HG02571 (cell line): Measurements from ENCODE around the gene FGD5.

Experiments used
- ATAC-seq: cut with Tn5 transposase; IDR thresholded peaks from one replicate; pipeline ENCODE4 v1.9.1; 2021; ENCODE audit warnings: mild to moderate bottlenecking, moderate library complexity; ENCODE audit not compliant: unreplicated experiment

FGD5 gene

GRCh38 chr3:14823910-14824629 lies 5.3 kb downstream of the FGD5 start:
- no peak for ATAC-seq

- ATAC-seq, result no peak
Measured at GRCh38 chr3:14824646-14825045, 5.9 kb downstream of the FGD5 start.

- no peak for ATAC-seq
Measured at GRCh38 chr3:14826069-14826468, 7.3 kb downstream of the FGD5 start.

DNA sequence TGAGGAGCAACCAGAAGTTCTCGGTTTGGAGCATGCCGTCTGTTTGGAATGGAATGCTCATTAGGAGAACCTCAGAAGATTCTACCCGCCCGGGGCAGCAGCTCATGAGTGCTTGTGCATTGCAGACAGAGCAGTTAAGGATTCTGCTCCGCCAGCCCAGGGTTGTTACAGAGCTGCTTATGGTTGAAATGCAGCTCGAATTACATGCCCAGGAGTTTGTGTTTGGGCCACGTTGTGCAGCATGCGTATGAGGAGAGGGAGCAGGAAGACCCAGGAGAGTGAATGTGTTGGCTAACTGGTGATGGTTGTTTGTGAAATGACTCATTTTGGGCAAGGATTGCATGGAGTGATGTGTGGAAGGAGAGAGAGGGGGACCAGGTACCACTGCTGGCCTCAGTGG lies 9.0 kb downstream of the FGD5 start:
- ATAC-seq, result no peak

GRCh38 chr3:14829811-14830210 lies 11.0 kb downstream of the FGD5 start:
- no peak for ATAC-seq

DNA sequence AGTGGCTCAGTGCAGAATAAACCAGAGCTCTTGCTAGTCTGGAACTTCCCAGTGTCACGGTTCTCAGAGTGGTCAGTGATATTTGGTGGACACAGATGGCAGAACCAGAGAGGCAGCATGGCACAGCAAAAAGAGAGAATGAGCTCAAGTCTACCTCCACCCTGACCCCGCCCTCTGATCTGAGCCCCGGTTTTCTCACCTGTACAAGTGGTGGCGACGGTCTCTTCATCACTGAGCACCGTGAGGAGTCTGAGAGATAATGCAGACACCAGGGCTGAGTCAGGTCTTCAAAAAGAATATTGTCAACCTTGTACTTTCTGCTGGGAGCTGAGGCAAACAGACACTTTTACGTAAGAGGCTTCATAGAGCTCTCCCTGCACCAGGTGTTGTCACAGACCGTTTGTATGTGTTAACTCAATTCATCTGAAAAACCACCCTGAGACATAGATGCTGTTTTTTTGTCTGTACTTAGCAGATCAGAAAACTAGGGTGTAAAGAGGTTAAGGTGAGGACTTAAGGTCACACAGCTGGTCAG lies 13.2 kb downstream of the FGD5 start:
- ATAC-seq, result no peak

- no peak for ATAC-seq
Measured at GRCh38 chr3:14832975-14833722, 14.4 kb downstream of the FGD5 start.

DNA sequence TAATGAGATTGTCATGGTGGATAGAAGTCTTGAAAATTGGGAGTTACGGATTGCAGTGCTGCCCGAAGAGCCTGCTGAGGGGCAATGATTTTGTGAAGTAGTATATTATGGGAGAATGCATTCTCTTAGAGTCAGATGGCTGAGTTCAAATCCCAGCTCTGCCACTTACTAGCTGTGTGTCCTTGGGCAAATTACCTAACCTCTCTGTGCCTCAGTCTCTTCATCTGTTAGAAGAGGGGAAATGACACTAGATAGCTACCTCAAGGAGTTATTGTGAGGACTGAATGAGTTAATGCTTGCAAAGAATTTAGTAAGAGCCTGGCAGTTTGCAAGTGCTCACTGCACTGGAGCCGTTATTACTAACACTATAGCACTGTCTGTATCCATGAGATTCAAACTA lies 15.4 kb downstream of the FGD5 start:
- no peak for ATAC-seq

DNA sequence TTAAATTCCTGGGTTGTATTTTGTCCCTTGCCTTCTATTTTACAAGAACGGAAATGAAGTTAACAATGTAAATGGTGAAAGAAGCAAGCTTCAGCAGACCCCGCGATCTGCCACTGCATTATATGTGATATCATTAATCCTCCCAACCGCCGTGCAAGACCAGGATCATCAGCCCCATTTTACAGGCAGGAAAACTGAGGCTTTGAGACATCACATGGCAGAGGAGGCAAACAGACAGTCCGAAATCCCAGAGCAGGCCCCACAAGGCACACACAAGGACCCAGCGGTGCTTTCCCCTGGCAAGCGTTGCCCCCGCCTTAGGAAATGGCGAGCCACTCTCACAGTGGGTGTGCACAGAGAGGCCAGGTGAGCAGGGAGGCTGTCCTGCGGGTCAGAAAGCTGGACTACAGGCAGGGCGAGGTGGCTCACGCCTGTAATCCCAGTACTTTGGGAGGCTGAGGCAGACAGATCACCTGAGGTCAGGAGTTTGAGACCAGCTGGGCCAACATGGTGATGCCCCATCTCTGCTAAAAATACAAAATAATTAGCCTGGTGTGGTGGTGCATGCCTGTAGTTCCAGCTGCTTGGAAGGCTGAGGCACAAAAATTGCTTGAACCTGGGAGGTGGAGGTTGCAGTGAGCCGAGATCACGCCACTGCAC lies 16.2 kb downstream of the FGD5 start:
- ATAC-seq, result no peak

- no peak for ATAC-seq
Measured at GRCh38 chr3:14836049-14836468, 17.3 kb downstream of the FGD5 start.

- ATAC-seq, result no peak
Measured at GRCh38 chr3:14837186-14837877, 18.6 kb downstream of the FGD5 start.

DNA sequence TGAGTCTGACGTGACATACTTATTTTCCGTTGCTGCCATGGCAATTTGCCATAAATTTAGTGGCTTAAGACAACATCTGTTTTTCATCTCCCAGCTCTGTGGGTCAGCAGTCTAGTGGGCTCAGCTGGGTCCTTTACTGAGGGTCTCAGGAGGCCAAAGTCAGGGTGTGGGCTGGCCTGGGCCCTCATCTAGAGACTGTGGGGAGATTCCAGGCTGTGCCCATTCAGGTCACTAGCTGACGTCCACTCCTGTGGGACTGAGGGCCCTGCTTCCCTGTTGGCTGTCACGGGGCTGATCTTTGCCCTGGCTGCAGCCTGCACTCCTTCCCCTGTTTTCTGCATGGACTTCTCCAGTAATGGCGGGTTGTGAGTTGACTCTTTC lies 19.1 kb downstream of the FGD5 start:
- ATAC-seq, result no peak

- ATAC-seq, result no peak
Measured at GRCh38 chr3:14839236-14839635, 20.5 kb downstream of the FGD5 start.

GRCh38 chr3:14841836-14842235 lies 23.1 kb downstream of the FGD5 start:
- no peak for ATAC-seq

DNA sequence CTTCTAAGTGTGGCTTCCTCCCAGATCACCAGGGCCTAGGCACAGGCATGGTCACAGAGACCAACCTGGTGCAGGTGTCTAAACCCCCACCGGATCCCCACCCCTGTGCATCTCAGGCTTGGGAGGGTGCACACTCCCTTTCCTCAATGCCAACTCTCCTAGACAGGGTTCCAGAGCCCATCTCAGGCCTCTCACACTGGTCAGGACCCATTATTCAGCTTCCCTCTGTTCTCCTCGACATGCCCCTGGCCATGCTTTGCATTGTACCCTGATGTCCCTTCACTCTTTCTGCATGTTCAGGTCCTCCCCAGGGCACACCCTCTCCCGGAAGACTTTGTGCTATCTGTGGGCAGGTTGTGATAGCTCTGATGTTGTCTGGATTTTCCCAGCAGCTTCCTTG lies 23.5 kb downstream of the FGD5 start:
- no peak for ATAC-seq

DNA sequence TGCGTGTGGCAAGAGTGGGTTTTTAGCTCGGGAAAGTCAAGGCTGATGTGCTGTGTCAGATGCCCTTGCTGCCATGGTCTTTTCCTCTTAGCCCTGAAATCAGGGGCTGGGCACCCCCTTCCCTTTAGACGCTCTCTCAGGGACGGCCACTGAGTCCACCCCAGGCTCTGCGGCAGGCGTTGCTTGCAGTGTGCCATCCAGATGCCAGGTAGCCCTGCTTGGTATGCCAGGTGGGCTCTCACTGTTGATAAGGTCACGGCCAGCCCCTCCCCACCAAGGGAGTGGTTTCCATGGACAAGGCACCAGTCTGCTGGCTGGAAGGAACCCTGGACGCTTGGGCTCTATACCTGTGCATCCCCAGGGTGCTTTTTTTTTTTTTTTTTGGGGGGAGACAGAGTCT lies 24.6 kb downstream of the FGD5 start:
- ATAC-seq, result no peak

DNA sequence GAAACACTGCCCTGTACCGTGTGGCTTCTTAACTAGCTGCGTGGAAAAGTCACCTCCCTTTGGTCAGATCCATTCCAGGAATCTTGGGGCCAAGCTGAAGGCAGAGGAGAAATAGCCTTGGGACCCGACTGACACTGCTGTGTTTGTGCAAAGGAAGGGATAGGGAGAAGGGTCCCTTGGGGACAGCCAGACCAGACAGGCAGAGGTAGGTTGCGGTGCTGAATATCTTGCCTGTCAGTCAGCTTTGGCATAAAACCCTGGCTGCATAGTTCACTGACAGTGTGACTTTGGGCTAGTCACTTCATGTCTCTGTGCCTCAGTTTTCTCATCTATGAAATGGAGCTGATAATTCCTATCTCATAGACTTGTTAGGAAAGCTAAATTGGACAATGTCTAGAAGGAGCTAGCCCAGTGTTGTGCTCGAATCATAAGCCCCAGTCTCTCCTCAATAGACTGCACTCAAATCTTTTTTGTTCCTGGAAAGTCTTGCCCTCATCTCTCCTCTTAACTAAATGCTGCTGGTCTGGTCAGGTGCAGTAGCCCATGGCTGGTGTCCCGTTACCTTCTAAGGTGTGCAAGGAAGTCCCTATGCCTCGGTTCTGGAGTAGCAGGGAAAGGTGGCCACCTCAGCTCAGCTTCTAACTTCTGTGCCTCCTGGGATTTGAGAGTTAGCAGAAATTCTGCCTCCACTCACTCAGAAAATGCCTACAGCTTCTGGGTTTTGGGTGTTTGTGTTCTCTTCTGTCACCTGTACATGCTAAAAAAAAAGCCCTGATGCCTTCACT lies 25.8 kb downstream of the FGD5 start:
- ATAC-seq, result no peak

- no peak for ATAC-seq
Measured at GRCh38 chr3:14845180-14845579, 26.4 kb downstream of the FGD5 start.

DNA sequence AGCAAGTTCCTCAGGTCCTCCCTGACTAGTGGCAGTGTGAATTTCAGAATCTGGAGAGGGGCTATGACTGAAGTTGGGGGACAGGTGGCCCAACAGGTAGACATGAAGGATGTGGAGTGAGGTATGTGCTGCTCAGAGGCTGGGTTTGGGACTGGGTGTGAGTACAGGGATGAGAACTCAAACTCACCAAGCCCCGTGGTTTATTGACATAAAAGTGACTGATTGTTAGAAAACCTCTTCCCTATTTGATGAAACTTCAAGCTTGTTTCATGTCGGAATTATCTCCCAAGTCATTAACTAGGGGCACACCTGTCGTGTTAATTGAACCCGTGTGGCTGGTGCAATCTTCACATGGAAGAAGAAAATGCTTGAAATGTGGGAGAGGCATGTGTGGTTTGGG lies 27.1 kb downstream of the FGD5 start:
- no peak for ATAC-seq

GRCh38 chr3:14846226-14846880 lies 27.6 kb downstream of the FGD5 start:
- no peak for ATAC-seq
